Natural killer cell (primary cell): ENCODE results near the gene SLC2A9. TPM values are rescaled to one million over a fixed set of nuclear protein-coding genes. Genes with fewer than 3 reads are reported as not detected.
"Not testable (repeated sequence)": the region's sequence is repeated elsewhere in the genome, so short reads cannot be mapped to it uniquely, and the experiment has no call there.

ENCODE experiments used
- ATAC-seq, 3 donors: fragments of 150-1000 bp in 2 of 3; fragments of 200-7000 bp in 1 of 3; cut with Tn5 transposase; 1 replicate in 1 of 3; 2 replicates in 2 of 3; pipeline ENCODE4 v1.10.0; 2021; ENCODE audit warnings: mild to moderate bottlenecking in 2 of 3, moderate library complexity in 2 of 3
- DNase-seq, 2 donors: peaks; one replicate each; pipeline versions ENCODE4 v3.0.0 to v3.0.0-alpha.2; 2013 to 2021; ENCODE audit warnings: mixed read lengths in 1 of 2
- H3K27ac ChIP-seq: one replicate; pipeline ENCODE4 v1.5.1; 2013; ENCODE audit warnings: mild to moderate bottlenecking, low read length
- H3K27me3 ChIP-seq: one replicate; pipeline ENCODE4 v1.6.1; 2013; ENCODE audit warnings: low read length; ENCODE audit not compliant: control insufficient read depth, insufficient read depth
- H3K36me3 ChIP-seq: one replicate; pipeline ENCODE4 v1.6.1; 2013; ENCODE audit warnings: low read length; ENCODE audit not compliant: control insufficient read depth, insufficient read depth
- H3K4me1 ChIP-seq: one replicate; pipeline ENCODE4 v1.6.1; 2013; ENCODE audit warnings: low read length; ENCODE audit not compliant: control insufficient read depth, insufficient read depth
- H3K4me3 ChIP-seq: one replicate; pipeline ENCODE4 v1.5.1; 2013; ENCODE audit warnings: low read length
- H3K9me3 ChIP-seq: one replicate; pipeline ENCODE4 v1.6.1; 2013; ENCODE audit warnings: low read length; ENCODE audit not compliant: control insufficient read depth, insufficient read depth
- H3K27ac Mint-ChIP-seq, 2 donors: one replicate each; pipeline ENCODE4 v1.8.0; 2022; ENCODE audit warnings: mild to moderate bottlenecking in 2 of 2, mixed read lengths in 2 of 2, moderate library complexity in 1 of 2
- H3K27me3 Mint-ChIP-seq, 2 donors: one replicate each; pipeline ENCODE4 v1.8.0; 2022; ENCODE audit warnings: low read depth in 2 of 2, mixed read lengths in 2 of 2
- H3K36me3 Mint-ChIP-seq: one replicate; pipeline ENCODE4 v1.8.0; 2022; ENCODE audit warnings: mixed read lengths
- H3K4me1 Mint-ChIP-seq, 2 donors: one replicate each; pipeline ENCODE4 v1.8.0; 2022; ENCODE audit warnings: mixed read lengths in 2 of 2
- H3K4me3 Mint-ChIP-seq: one replicate; pipeline ENCODE4 v1.8.0; 2022; ENCODE audit warnings: mild to moderate bottlenecking, moderate library complexity, mixed read lengths
- H3K9me3 Mint-ChIP-seq, 2 donors: one replicate each; pipeline ENCODE4 v1.8.0; 2022; ENCODE audit warnings: mixed read lengths in 2 of 2
- CTCF ChIP-seq: fragments of 200-600 bp; IDR thresholded peaks from one replicate; pipeline ENCODE4 v1.8.0; 2022; ENCODE audit warnings: antibody characterized with exemption
- WGBS: methylation state at CpG from one replicate; pipeline ENCODE4 v1.1.7; 2013; ENCODE audit warnings: missing lambda C conversion rate; ENCODE audit not compliant: insufficient coverage; 5-methylcytosine and 5-hydroxymethylcytosine counted together
- intact Hi-C: fragments of 100-400 bp; cut with micrococcal nuclease; formaldehyde crosslinking; loops from one replicate; pipeline ENCODE4 v1.14.2; 2022
- total RNA-seq, 4 donors: library from RNA; stranded (reverse); fragments of 120-200 nt in 1 of 4; gene quantifications; one replicate each; pipeline versions ENCODE4 v1.2.3 to v1.2.4, GENCODE V29; 2013 to 2022

SLC2A9 gene
- total RNA-seq, 3 donors from 2014 or later (not counting 1 experiment from before 2014, with no cell fraction given): 1.5 to 5.5 (median 3.9) TPM

DNA sequence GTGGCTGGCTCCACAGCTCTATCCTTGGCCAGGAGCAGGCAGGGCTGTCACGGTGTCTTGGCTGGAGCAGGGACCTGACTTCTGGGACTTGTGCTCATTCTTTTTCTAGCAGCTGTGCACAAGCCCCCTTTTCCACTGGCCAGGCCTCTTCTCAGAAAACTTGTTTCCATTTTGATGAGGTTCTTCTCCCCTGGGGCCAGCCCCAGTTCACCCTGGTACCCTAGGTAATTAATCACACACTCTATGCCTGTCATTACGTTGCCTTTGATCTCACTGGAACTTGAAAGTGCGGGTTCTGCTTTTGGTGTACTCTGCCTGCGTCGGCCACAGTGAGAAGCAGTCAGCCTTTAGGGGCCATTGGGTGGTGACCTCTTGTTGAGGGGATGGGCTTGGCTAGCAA is 213.2 kb downstream of the SLC2A9 start:
- Mint-ChIP-seq H3K36me3 (no peaks in the 10 kb centered on the region), H3K27me3 (peaks cover 12 to 38% of the 10 kb centered on the region in 2 donors), H3K9me3 (no peaks in the 10 kb centered on the region), H3K4me3 (no peak overlapping the region), H3K4me1 (peaks cover 8 to 9% of the 10 kb centered on the region in 2 donors), H3K27ac (no peak overlapping the region)
- Histone ChIP-seq H3K27ac (no peak overlapping the region), H3K36me3 (no peaks in the 10 kb centered on the region), H3K4me1 (no peaks in the 10 kb centered on the region), H3K4me3 (no peak overlapping the region), H3K9me3 (no peaks in the 10 kb centered on the region), H3K27me3 (no peaks in the 10 kb centered on the region)
- intact Hi-C loops: no loop called here
- TF ChIP-seq CTCF: no peak
- DNase-seq: no peak
- ATAC-seq: no peak
- 74% methylated on average over 5 of the region's 5 CpGs for WGBS

DNA sequence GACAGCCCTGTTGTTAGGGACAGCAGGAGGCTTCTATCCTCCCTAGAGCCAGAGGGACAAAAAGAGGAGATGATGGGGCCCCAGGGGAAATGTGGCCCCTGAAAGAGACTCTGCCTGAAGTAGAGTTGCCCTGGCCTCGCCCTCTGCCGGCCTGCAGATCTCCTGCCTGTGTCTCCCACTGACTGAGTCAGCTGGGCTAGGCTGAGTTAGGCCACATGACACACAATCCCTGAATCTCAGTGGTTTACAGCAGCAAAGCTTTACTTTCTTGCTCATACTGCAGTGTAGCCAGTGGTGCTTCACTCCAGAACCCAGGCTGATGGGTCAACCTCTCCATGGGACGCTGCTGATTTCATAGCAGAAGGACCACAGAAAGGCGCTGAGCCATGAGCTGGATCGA is 216.4 kb downstream of the SLC2A9 start:
- Histone ChIP-seq H3K4me3 (no peak overlapping the region), H3K9me3 (no peaks in the 10 kb centered on the region), H3K4me1 (no peaks in the 10 kb centered on the region), H3K27me3 (no peaks in the 10 kb centered on the region), H3K27ac (no peak overlapping the region), H3K36me3 (no peaks in the 10 kb centered on the region)
- ATAC-seq (no peak), DNase-seq (no peak)
- no peaks in the 10 kb centered on the region for H3K4me1 Mint-ChIP-seq
- H3K36me3 Mint-ChIP-seq: no peaks in the 10 kb centered on the region
- intact Hi-C loops: no loop called here
- peaks cover 5 to 45% of the 10 kb centered on the region in 2 donors for H3K27me3 Mint-ChIP-seq
- no peak overlapping the region for H3K27ac Mint-ChIP-seq
- 96% methylated on average over 5 of the region's 5 CpGs for WGBS
- TF ChIP-seq CTCF: no peak
- no peaks in the 10 kb centered on the region for H3K9me3 Mint-ChIP-seq
- H3K4me3 Mint-ChIP-seq: no peak overlapping the region

GRCh38 chr4:9800848-9801247 is 220.4 kb downstream of the SLC2A9 start:
- no peak overlapping the region for H3K4me3 Mint-ChIP-seq
- no peaks in the 10 kb centered on the region for H3K27me3 ChIP-seq
- no peaks in the 10 kb centered on the region for H3K36me3 ChIP-seq
- H3K36me3 Mint-ChIP-seq: no peaks in the 10 kb centered on the region
- WGBS: 69% methylated on average over 4 of the region's 4 CpGs
- H3K27me3 Mint-ChIP-seq: peaks cover 14 to 49% of the 10 kb centered on the region in 2 donors
- H3K4me1 ChIP-seq: no peaks in the 10 kb centered on the region
- no peaks in the 10 kb centered on the region for H3K9me3 ChIP-seq
- H3K9me3 Mint-ChIP-seq: no peaks in the 10 kb centered on the region
- intact Hi-C loops: no loop called here
- H3K27ac ChIP-seq: no peak overlapping the region
- ATAC-seq: no peak
- no peak overlapping the region for H3K27ac Mint-ChIP-seq
- TF ChIP-seq CTCF: no peak
- DNase-seq: no peak
- H3K4me3 ChIP-seq: no peak overlapping the region
- no peaks in the 10 kb centered on the region for H3K4me1 Mint-ChIP-seq

DNA sequence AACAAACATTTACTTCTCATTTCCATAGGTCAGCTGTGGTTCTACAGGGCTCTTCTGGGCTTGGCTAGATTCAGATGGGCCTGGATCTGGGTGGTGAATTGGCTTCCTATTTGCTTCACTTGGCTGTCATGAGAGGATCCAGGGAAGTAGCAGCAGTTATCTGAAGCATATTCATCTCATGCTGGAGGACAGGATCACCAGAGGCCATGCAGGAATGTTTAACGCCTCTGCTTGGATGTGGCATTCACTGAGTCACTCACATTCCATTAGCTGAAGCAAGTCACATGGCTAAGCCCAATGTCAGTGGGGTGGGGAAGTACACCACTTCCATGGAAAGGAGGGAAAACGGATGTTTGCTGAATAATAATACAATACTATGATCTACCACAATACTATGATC is 224.7 kb downstream of the SLC2A9 start:
- H3K9me3 ChIP-seq, intact Hi-C loops, H3K36me3 Mint-ChIP-seq, H3K27me3 ChIP-seq, H3K36me3 ChIP-seq, DNase-seq, H3K9me3 Mint-ChIP-seq, H3K4me3 Mint-ChIP-seq, ATAC-seq, H3K4me1 Mint-ChIP-seq, H3K27ac ChIP-seq, H3K4me3 ChIP-seq, H3K4me1 ChIP-seq, H3K27ac Mint-ChIP-seq: not testable (repeated sequence)
- WGBS: 78% methylated on average over 1 of the region's 2 CpGs
- peaks cover 9 to 19% of the 10 kb centered on the region in 2 donors for H3K27me3 Mint-ChIP-seq
